Pancreas (tissue), 10 donors: ENCODE data around the gene STAC2. TPM values are rescaled to one million over a fixed set of nuclear protein-coding genes. Genes with fewer than 3 reads are reported as not detected.

Experiments
- ATAC-seq, 4 donors: fragments of 200-7000 bp; cut with Tn5 transposase; one replicate each; pipeline versions ENCODE4 v1.8.0 to v1.9.1; 2020; ENCODE audit warnings: mild to moderate bottlenecking in 4 of 4, moderate library complexity in 4 of 4
- DNase-seq, 6 donors: peaks; one replicate each; pipeline ENCODE4 v3.0.0-alpha.2; 2020
- FAIRE-seq: peaks from 2 replicates; lab custom pipeline; 2012; peaks lifted over from hg19 to GRCh38; lab: Jason Lieb, UNC
- H3K27ac ChIP-seq, 4 donors: fragments of 200-600 bp; sonication (generic); 1 replicate in 3 of 4; 2 replicates in 1 of 4; pipeline versions ENCODE4 v1.5.0 to v1.8.0; 2020
- H3K27me3 ChIP-seq, 4 donors: fragments of 200-600 bp; one replicate each; pipeline ENCODE4 v1.8.0; 2021
- H3K36me3 ChIP-seq, 3 donors: fragments of 200-600 bp; sonication (generic) in 1 of 3; one replicate each; pipeline versions ENCODE4 v1.5.0 to v1.8.0; 2020 to 2021
- H3K4me1 ChIP-seq, 3 donors: fragments of 200-600 bp; one replicate each; pipeline ENCODE4 v1.8.0; 2021
- H3K4me3 ChIP-seq, 4 donors: fragments of 200-600 bp; sonication (generic) in 2 of 4; one replicate each; pipeline versions ENCODE4 v1.5.0 to v1.8.0; 2020 to 2021
- H3K9me3 ChIP-seq, 4 donors: fragments of 200-600 bp; one replicate each; pipeline ENCODE4 v1.8.0; 2021
- CTCF ChIP-seq, 4 donors: fragments of 200-600 bp; sonication (generic) in 3 of 4; IDR thresholded peaks; one replicate each; pipeline versions ENCODE4 v1.5.0 to v1.8.0; 2021; ENCODE audit warnings: antibody characterized with exemption in 4 of 4
- WGBS, 2 donors: extraction: QIAGEN DNeasy Blood & Tissue Kit; methylation state at CpG; one replicate each; pipeline ENCODE4 v1.1.7; 2013; 5-methylcytosine and 5-hydroxymethylcytosine counted together
- intact Hi-C, 3 donors: fragments of 100-400 bp; cut with DNase I; formaldehyde crosslinking; loops; one replicate each; pipeline versions ENCODE4 v1.11.1 to v1.14.2; 2022
- polyA plus RNA-seq, 2 donors: library from polyadenylated mRNA; stranded (reverse); fragments of 200-250 nt; gene quantifications; one replicate each; pipeline ENCODE4 v1.2.3, GENCODE V29; 2013
- total RNA-seq, 6 donors: library from RNA; stranded (reverse); fragmentation: NEBNext Ultra II Directional in 4 of 6; extraction: Animal tissue kit (Norgen Biotek cat#: 25700) in 4 of 6; gene quantifications; one replicate each; pipeline versions ENCODE4 v1.2.1 to v1.2.4, GENCODE V29; 2021 to 2023
- donor health status: healthy with polysubstance abuse.
- donor health status: DM: no; HTN: no; CAD: no; lungs with moderate emphysema.
- donor health status: DM: no; HTN: no; CAD: no.
- donor health status: control.
- donor health status: control.
- donor health status: Bipolar disorder and iron deficiency.
- donor health status: DM: yes; HTN: yes; CAD: no.
- donor health status: DM: no; HTN: no; CAD: no.
- donor health status: DM: no; HTN: no; CAD: no.
- donor health status: DM: yes; HTN: yes; CAD: no.

STAC2 gene
- total and polyA plus RNA-seq, 8 donors = 0.07 to 0.12 (median 0.09) TPM; not detected in 3

- peak in 1 of 6 donors; percentile 73 for DNase-seq
- ATAC-seq = peak in 1 of 4 donors; percentile 11
- intact Hi-C loops = no loop called here
- no peaks in the 10 kb centered on the region for H3K4me1 ChIP-seq
- H3K9me3 ChIP-seq = no peaks in the 10 kb centered on the region
- H3K27me3 ChIP-seq = no peaks in the 10 kb centered on the region
- no peak overlapping the region for H3K27ac ChIP-seq
- 36 to 43% methylated on average over 11 of the region's 11 CpGs for WGBS, 2 donors
- no peak for TF ChIP-seq CTCF (IDR thresholded peaks at IDR 0.05)
- no peak overlapping the region for H3K4me3 ChIP-seq
- no peak for FAIRE-seq
- no peaks in the 10 kb centered on the region for H3K36me3 ChIP-seq
Observed at GRCh38 chr17:39244016-39244599, 18.4 kb upstream of the STAC2 start.

DNA sequence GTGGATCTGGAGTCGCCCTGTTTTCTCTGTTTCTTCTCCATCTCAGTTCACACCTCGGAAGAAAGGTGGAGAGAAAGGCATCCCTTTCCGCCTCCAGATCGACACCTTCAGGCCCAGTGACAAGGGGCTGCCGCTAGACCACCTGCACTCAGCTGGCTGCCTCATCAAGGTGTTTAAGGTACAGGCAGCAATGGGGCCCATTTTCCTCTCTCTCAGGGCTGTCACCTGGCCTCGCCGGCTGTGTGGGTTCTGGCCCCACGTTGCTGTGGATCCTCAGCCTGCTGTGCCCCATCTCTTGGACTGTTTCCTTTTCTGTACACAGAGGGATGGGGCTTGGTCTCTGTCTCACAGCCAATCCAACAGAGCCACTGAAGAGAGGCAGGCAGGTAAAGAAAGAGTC lies 17.4 kb upstream of the STAC2 start:
- H3K27me3 ChIP-seq = no peaks in the 10 kb centered on the region

DNA sequence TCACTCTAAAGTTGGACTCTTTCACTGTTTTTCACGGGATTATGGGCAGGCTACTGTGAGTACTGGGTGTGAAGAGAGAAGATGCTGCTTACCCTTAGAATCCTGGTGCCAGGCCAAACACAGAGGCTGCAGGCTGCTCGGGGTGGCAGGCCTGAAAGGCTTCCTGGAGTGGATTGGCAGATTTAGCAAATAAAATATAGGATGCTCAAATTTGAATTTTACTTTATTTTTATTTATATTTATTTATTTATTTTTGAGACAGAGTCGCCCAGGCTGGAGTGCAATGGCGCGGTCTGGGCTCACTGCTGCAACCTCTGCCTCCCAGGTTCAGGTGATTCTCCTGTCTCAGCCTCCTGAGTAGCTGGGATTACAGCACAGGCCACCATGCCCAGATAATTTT lies 14.9 kb upstream of the STAC2 start:
- Histone ChIP-seq H3K4me1 (no peaks in the 10 kb centered on the region), H3K27me3 (no peaks in the 10 kb centered on the region), H3K27ac (no peak overlapping the region), H3K4me3 (no peak overlapping the region), H3K9me3 (no peaks in the 10 kb centered on the region), H3K36me3 (no peaks in the 10 kb centered on the region)
- TF ChIP-seq CTCF (IDR thresholded peaks at IDR 0.05) = no peak
- WGBS, 2 donors = 66 to 81% methylated on average over 5 of the region's 5 CpGs
- ATAC-seq = no peak
- intact Hi-C loops = no loop called here
- no peak for DNase-seq
- FAIRE-seq = no peak

More for the DNA sequence above, 17.4 kb upstream of the STAC2 start:
- DNase-seq = no peak
- no peak for ATAC-seq
- Histone ChIP-seq H3K4me1 (no peaks in the 10 kb centered on the region), H3K4me3 (no peak overlapping the region), H3K9me3 (no peaks in the 10 kb centered on the region), H3K36me3 (no peaks in the 10 kb centered on the region), H3K27ac (no peak overlapping the region)
- 47 to 49% methylated on average over 8 of the region's 8 CpGs for WGBS, 2 donors
- intact Hi-C loops = no loop called here
- TF ChIP-seq CTCF (IDR thresholded peaks at IDR 0.05) = no peak
- no peak for FAIRE-seq

GRCh38 chr17:39239640-39240314 lies 14.0 kb upstream of the STAC2 start:
- TF ChIP-seq CTCF (IDR thresholded peaks at IDR 0.05) = peak; percentile 25 to 52 (median 46)
- Histone ChIP-seq H3K9me3 (no peaks in the 10 kb centered on the region), H3K4me3 (no peak overlapping the region), H3K36me3 (no peaks in the 10 kb centered on the region), H3K27me3 (no peaks in the 10 kb centered on the region), H3K27ac (no peak overlapping the region), H3K4me1 (no peaks in the 10 kb centered on the region)
- DNase-seq (peak in 5 of 6 donors; percentile 30 to 81 (median 60)), FAIRE-seq (no peak), ATAC-seq (peak; percentile 60 to 83 (median 82))
- 17 to 18% methylated on average over 16 of the region's 16 CpGs for WGBS, 2 donors
- intact Hi-C loops = loop anchor here in 2 of 3 donors (10.0 kb wide), 1 partner anchor 265 kb away; no protein-coding TSS in a partner anchor
